IMR-90 (cell line): Measurements from ENCODE around the gene PLCB4.

Source experiments
- BHLHE40 ChIP-seq: fragments of 150-350 bp; IDR thresholded peaks from 2 replicates; pipeline ENCODE4 v1.6.1; 2016; ENCODE audit warnings: mild to moderate bottlenecking, low read depth, low read length
- CEBPB ChIP-seq: IDR thresholded peaks from 2 replicates; pipeline ENCODE4 v1.6.1; 2012; ENCODE audit warnings: low read depth, low read length, improper control_type of control experiment
- CHD1 ChIP-seq: IDR thresholded peaks from 2 replicates; pipeline ENCODE4 v1.6.1; 2012; ENCODE audit warnings: low read depth, low read length, improper control_type of control experiment
- CTCF ChIP-seq: conservative IDR thresholded peaks from 2 replicates; pipeline ENCODE4 v1.5.1; 2012; ENCODE audit warnings: mild to moderate bottlenecking, low read depth, low read length, improper control_type of control experiment
- ELK1 ChIP-seq: fragments of 150-350 bp; IDR thresholded peaks from 2 replicates; pipeline ENCODE4 v1.6.1; 2016; ENCODE audit warnings: low read depth, mild to moderate bottlenecking, low read length, moderate library complexity, borderline replicate concordance
- MAFK ChIP-seq: IDR thresholded peaks from 2 replicates; pipeline ENCODE4 v1.6.1; 2012; ENCODE audit warnings: low read depth, low read length, improper control_type of control experiment
- MAZ ChIP-seq: IDR thresholded peaks from 2 replicates; pipeline ENCODE4 v1.6.1; 2012; ENCODE audit warnings: low read depth, mild to moderate bottlenecking, low read length, improper control_type of control experiment, moderate library complexity, borderline replicate concordance
- MXI1 ChIP-seq: IDR thresholded peaks from 2 replicates; pipeline ENCODE4 v1.6.1; 2012; ENCODE audit warnings: low read depth, mild to moderate bottlenecking, low read length, moderate library complexity, borderline replicate concordance
- POLR2A ChIP-seq: IDR thresholded peaks from 2 replicates; pipeline ENCODE4 v1.6.1; 2012; ENCODE audit warnings: mild to moderate bottlenecking, low read depth, low read length
- RAD21 ChIP-seq: IDR thresholded peaks from 2 replicates; pipeline ENCODE4 v1.6.1; 2012; ENCODE audit warnings: low read length, improper control_type of control experiment
- RCOR1 ChIP-seq: IDR thresholded peaks from 2 replicates; pipeline ENCODE4 v1.6.1; 2012; ENCODE audit warnings: mild to moderate bottlenecking, low read length, improper control_type of control experiment; ENCODE audit not compliant: insufficient replicate concordance
- RFX5 ChIP-seq: IDR thresholded peaks from 2 replicates; pipeline ENCODE4 v1.8.0; 2012; ENCODE audit warnings: low read depth, mild to moderate bottlenecking, low read length, moderate library complexity
- SMC3 ChIP-seq: fragments of 150-350 bp; IDR thresholded peaks from 2 replicates; pipeline ENCODE4 v1.6.1; 2016; ENCODE audit warnings: low read depth, mild to moderate bottlenecking, antibody characterized with exemption, low read length, moderate library complexity
- USF2 ChIP-seq: fragments of 150-350 bp; IDR thresholded peaks from 2 replicates; pipeline ENCODE4 v1.6.1; 2017; ENCODE audit warnings: mild to moderate bottlenecking, antibody characterized with exemption, low read length, low read depth

GRCh38 chr20:9397928-9398327 lies 329.0 kb downstream of the PLCB4 start:
- TF ChIP-seq CTCF (no peak), USF2 (no peak), POLR2A (no peak), CEBPB (no peak), MAZ (no peak), SMC3 (no peak), ELK1 (no peak), MXI1 (no peak), RFX5 (no peak), BHLHE40 (no peak), RCOR1 (no peak), CHD1 (no peak), RAD21 (no peak), MAFK (no peak)
